NCI-H524 treated with DMSO at 0.1 percent for 48 hours (cell line): ENCODE data around the gene COPS7B.
"Not testable (repeated sequence)": the region's sequence is repeated elsewhere in the genome, so short reads cannot be mapped to it uniquely, and the experiment has no call there.

Experiments
- DNase-seq: peaks from one replicate; lab custom pipeline; 2025; lab: John Stamatoyannopoulos, UW

Gene COPS7B

GRCh38 chr2:231786177-231786916 is at the start of gene COPS7B:
TSS of gene COPS7B (plus strand) at chr2:231786445. CDS start at chr2:231788571, 2,126 bp downstream.
- peak; percentile 39 for DNase-seq

GRCh38 chr2:231737761-231738160 is 48.5 kb upstream of the COPS7B start:
- no peak for DNase-seq

- no peak for DNase-seq
Observed at GRCh38 chr2:231743376-231744116, 42.7 kb upstream of the COPS7B start.

- no peak for DNase-seq
Observed at GRCh38 chr2:231745303-231746038, 40.8 kb upstream of the COPS7B start.

- not testable (repeated sequence) for DNase-seq
Observed at GRCh38 chr2:231748153-231748896, 37.9 kb upstream of the COPS7B start.

GRCh38 chr2:231749016-231749415 is 37.2 kb upstream of the COPS7B start:
- DNase-seq = not testable (repeated sequence)

- DNase-seq = no peak
Observed at GRCh38 chr2:231751042-231751815, 35.0 kb upstream of the COPS7B start.

GRCh38 chr2:231752061-231752460 is 34.2 kb upstream of the COPS7B start:
- DNase-seq = no peak

- DNase-seq = no peak
Observed at GRCh38 chr2:231761735-231762134, 24.5 kb upstream of the COPS7B start.

- DNase-seq = no peak
Observed at GRCh38 chr2:231764124-231764523, 22.1 kb upstream of the COPS7B start.

GRCh38 chr2:231764760-231765159 is 21.5 kb upstream of the COPS7B start:
- DNase-seq = no peak

GRCh38 chr2:231765496-231765929 is 20.7 kb upstream of the COPS7B start:
- DNase-seq = no peak

GRCh38 chr2:231769170-231770136 is 16.8 kb upstream of the COPS7B start:
- DNase-seq = no peak

GRCh38 chr2:231780123-231780908 is 5.9 kb upstream of the COPS7B start:
- no peak for DNase-seq

GRCh38 chr2:231780909-231781797 is 5.1 kb upstream of the COPS7B start, which contains the start of gene PDE6D:
TSS of gene PDE6D (minus strand) at chr2:231781282. CDS start at chr2:231781114, 168 bp downstream.
- peak; percentile 74 for DNase-seq

GRCh38 chr2:231781798-231782726 is 4.2 kb upstream of the COPS7B start:
- no peak for DNase-seq

GRCh38 chr2:231785413-231785812 is 832 bp upstream of the COPS7B start:
- DNase-seq = no peak
